Body of pancreas (tissue), 4 donors: ENCODE results near the gene DIPK1A. TPM values are rescaled to one million over a fixed set of nuclear protein-coding genes. Genes with fewer than 3 reads are reported as not detected.

Source experiments
- ATAC-seq: fragments of 150-250 bp; one replicate; pipeline ENCODE4 v1.9.1; 2016
- DNase-seq, 4 donors: peaks; one replicate each; pipeline ENCODE4 v3.0.0-alpha.2; 2019
- H3K27ac ChIP-seq, 4 donors: fragments of 200-600 bp; sonication (generic); 1 replicate in 3 of 4; 2 replicates in 1 of 4; pipeline versions ENCODE4 v1.5.1 to v1.6.1; 2016 to 2019; ENCODE audit warnings: mild to moderate bottlenecking in 1 of 4, mixed read lengths in 1 of 4, moderate library complexity in 1 of 4
- H3K27me3 ChIP-seq, 2 donors: fragments of 200-600 bp; sonication (generic); one replicate each; pipeline ENCODE4 v1.6.0; 2016; ENCODE audit warnings: mild to moderate bottlenecking in 1 of 2
- H3K36me3 ChIP-seq, 2 donors: fragments of 200-600 bp; sonication (generic); replicated peaks in 1 of 2; 2 replicates each; pipeline ENCODE4 v1.5.1; 2016; ENCODE audit warnings: low read depth in 2 of 2; ENCODE audit not compliant: insufficient read depth in 1 of 2
- H3K4me1 ChIP-seq: fragments of 200-600 bp; sonication (generic); one replicate; pipeline ENCODE4 v1.6.0; 2016
- H3K4me3 ChIP-seq, 2 donors: fragments of 200-600 bp; sonication (generic); 1 replicate in 1 of 2; 2 replicates in 1 of 2; pipeline ENCODE4 v1.5.1; 2016 to 2019
- H3K9me3 ChIP-seq, 3 donors: fragments of 200-600 bp; sonication (generic); 1 replicate in 2 of 3; 2 replicates in 1 of 3; pipeline ENCODE4 v1.5.1; 2016
- CTCF ChIP-seq, 7 experiments: fragments of 450-650 bp in 4 of 7; fragments of 200-600 bp in 3 of 7; sonication (generic) in 3 of 7; IDR thresholded peaks; one replicate each; pipeline ENCODE4 v1.5.1; 2016 to 2019; ENCODE audit warnings: antibody characterized with exemption in 7 of 7
- POLR2A ChIP-seq, 3 donors: fragments of 450-650 bp; IDR thresholded peaks; one replicate each; pipeline ENCODE4 v1.6.1; 2016; ENCODE audit warnings: antibody characterized with exemption in 3 of 3, mild to moderate bottlenecking in 2 of 3
- WGBS, 2 donors: methylation state at CpG; one replicate each; pipeline ENCODE4 v1.1.5; 2017; 5-methylcytosine and 5-hydroxymethylcytosine counted together
- intact Hi-C: fragments of 100-400 bp; cut with DNase I; formaldehyde crosslinking; loops from one replicate; pipeline ENCODE4 v1.15.1; 2023
- total RNA-seq, 2 donors: library from RNA; depleted of rRNA; stranded (reverse); fragments of >200 nt; gene quantifications; one replicate each; pipeline ENCODE4 v1.1.0, GENCODE V29; 2016

The DIPK1A gene
- total RNA-seq, 2 donors from 2014 or later = 3.9 to 8.2 TPM

- ATAC-seq = no peak
Measured at GRCh38 chr1:92826792-92827191, 134.5 kb downstream of the DIPK1A start.

GRCh38 chr1:92822879-92823278 lies 138.4 kb downstream of the DIPK1A start:
- no peak overlapping the region for H3K27ac ChIP-seq
- H3K4me1 ChIP-seq = no peaks in the 10 kb centered on the region
- no peak overlapping the region for H3K4me3 ChIP-seq
- no peaks in the 10 kb centered on the region for H3K36me3 ChIP-seq
- 86 to 93% methylated on average over 3 of the region's 3 CpGs for WGBS, 2 donors
- no peaks in the 10 kb centered on the region for H3K9me3 ChIP-seq
- DNase-seq = no peak
- H3K27me3 ChIP-seq = no peaks in the 10 kb centered on the region
- no peak for TF ChIP-seq CTCF (IDR thresholded peaks at IDR 0.05)
- TF ChIP-seq POLR2A (IDR thresholded peaks at IDR 0.05) = no peak
- ATAC-seq = no peak
- intact Hi-C loops = loop anchor here (10.0 kb wide), 1 partner anchor 68 kb away; no protein-coding TSS in a partner anchor

More at GRCh38 chr1:92826792-92827191, 134.5 kb downstream of the DIPK1A start:
- intact Hi-C loops = loop anchor here (10.0 kb wide), 1 partner anchor 72 kb away; no protein-coding TSS in a partner anchor
- no peak for DNase-seq
- no peak overlapping the region for H3K27ac ChIP-seq
- TF ChIP-seq POLR2A (IDR thresholded peaks at IDR 0.05) (no peak), CTCF (IDR thresholded peaks at IDR 0.05) (no peak)
- peaks cover 4% of the 10 kb centered on the region for H3K4me1 ChIP-seq
- H3K27me3 ChIP-seq = no peaks in the 10 kb centered on the region
- no peaks in the 10 kb centered on the region for H3K36me3 ChIP-seq
- H3K9me3 ChIP-seq = no peaks in the 10 kb centered on the region
- WGBS, 2 donors = 75% methylated on average over 6 of the region's 6 CpGs; no CpG with 5 or more reads in 1 of the 2 donors
- no peak overlapping the region for H3K4me3 ChIP-seq

GRCh38 chr1:92820551-92820950 lies 140.7 kb downstream of the DIPK1A start:
- Histone ChIP-seq H3K4me3 (no peak overlapping the region), H3K27me3 (no peaks in the 10 kb centered on the region), H3K27ac (no peak overlapping the region), H3K36me3 (no peaks in the 10 kb centered on the region), H3K9me3 (no peaks in the 10 kb centered on the region), H3K4me1 (no peaks in the 10 kb centered on the region)
- intact Hi-C loops = loop anchor here (10.0 kb wide), 1 partner anchor 66 kb away; no protein-coding TSS in a partner anchor
- TF ChIP-seq CTCF (IDR thresholded peaks at IDR 0.05) (no peak), POLR2A (IDR thresholded peaks at IDR 0.05) (no peak)
- WGBS, 2 donors = 67 to 80% methylated on average over 3 of the region's 3 CpGs
- DNase-seq (no peak), ATAC-seq (no peak)

GRCh38 chr1:92820024-92820423 lies 141.2 kb downstream of the DIPK1A start:
- Histone ChIP-seq H3K27me3 (no peaks in the 10 kb centered on the region), H3K9me3 (no peaks in the 10 kb centered on the region), H3K4me3 (no peak overlapping the region), H3K4me1 (no peaks in the 10 kb centered on the region), H3K27ac (no peak overlapping the region), H3K36me3 (no peaks in the 10 kb centered on the region)
- 44 to 58% methylated on average over 3 of the region's 3 CpGs for WGBS, 2 donors
- DNase-seq = no peak
- intact Hi-C loops = loop anchor here (10.0 kb wide), 1 partner anchor 65 kb away; no protein-coding TSS in a partner anchor
- no peak for ATAC-seq
- TF ChIP-seq CTCF (IDR thresholded peaks at IDR 0.05) (no peak), POLR2A (IDR thresholded peaks at IDR 0.05) (no peak)
